Measurements from ENCODE around the gene TAF7. TPM values are rescaled to one million over a fixed set of nuclear protein-coding genes. Genes with fewer than 3 reads are reported as not detected.

TAF7 gene
- total RNA-seq, 1 donor from 2014 or later: 83.8 TPM

- no peaks in the 10 kb centered on the region for H3K27me3 Mint-ChIP-seq (ENCODE audit: unreplicated experiment)
- no peak for DNase-seq (ENCODE audit: extremely low spot score, unreplicated experiment)
- no peaks in the 10 kb centered on the region for H3K4me1 Mint-ChIP-seq (ENCODE audit: unreplicated experiment)
- no peaks in the 10 kb centered on the region for H3K36me3 Mint-ChIP-seq (ENCODE audit: unreplicated experiment)
- TF ChIP-seq CTCF (IDR thresholded peaks at IDR 0.05): no peak
- no peak overlapping the region for H3K27ac Mint-ChIP-seq (ENCODE audit: unreplicated experiment)
- peaks cover 44% of the 10 kb centered on the region for H3K9me3 Mint-ChIP-seq (ENCODE audit: unreplicated experiment)
- no peak overlapping the region for H3K4me3 Mint-ChIP-seq (ENCODE audit: unreplicated experiment)
These were observed 40.1 kb upstream of the TAF7 start for GRCh38 chr5:141360685-141361084.

- DNase-seq (ENCODE audit: extremely low spot score, unreplicated experiment): no peak
- no peak within 1 kb of the TSS for H3K4me3 Mint-ChIP-seq (ENCODE audit: unreplicated experiment)
- H3K27me3 Mint-ChIP-seq (ENCODE audit: unreplicated experiment): no peaks in the 10 kb centered on the region
- H3K9me3 Mint-ChIP-seq (ENCODE audit: unreplicated experiment): peaks cover 45% of the 10 kb centered on the region
- no peaks in the 10 kb centered on the region for H3K4me1 Mint-ChIP-seq (ENCODE audit: unreplicated experiment)
- no peak within 1 kb of the TSS for H3K27ac Mint-ChIP-seq (ENCODE audit: unreplicated experiment)
- no peaks in the 10 kb centered on the region for H3K36me3 Mint-ChIP-seq (ENCODE audit: unreplicated experiment)
- peak; percentile 9 for TF ChIP-seq CTCF (IDR thresholded peaks at IDR 0.05)
These were observed 39.3 kb upstream of the TAF7 start, which contains the start of gene PCDHGB2 for GRCh38 chr5:141359790-141360426. Gene PCDHGB2 (plus strand): TSS chr5:141359994. CDS start chr5:141360136, 142 bp downstream.

- Mint-ChIP-seq H3K27me3 (ENCODE audit: unreplicated experiment) (no peaks in the 10 kb centered on the region), H3K9me3 (ENCODE audit: unreplicated experiment) (peaks cover 38% of the 10 kb centered on the region), H3K27ac (ENCODE audit: unreplicated experiment) (no peak overlapping the region), H3K36me3 (ENCODE audit: unreplicated experiment) (no peaks in the 10 kb centered on the region), H3K4me3 (ENCODE audit: unreplicated experiment) (no peak overlapping the region), H3K4me1 (ENCODE audit: unreplicated experiment) (no peaks in the 10 kb centered on the region)
- no peak for TF ChIP-seq CTCF (IDR thresholded peaks at IDR 0.05)
- DNase-seq (ENCODE audit: extremely low spot score, unreplicated experiment): no peak
These were observed 36.4 kb upstream of the TAF7 start for GRCh38 chr5:141356950-141357349.

GRCh38 chr5:141356133-141356532, 35.5 kb upstream of the TAF7 start:
- Mint-ChIP-seq H3K36me3 (ENCODE audit: unreplicated experiment) (no peaks in the 10 kb centered on the region), H3K27me3 (ENCODE audit: unreplicated experiment) (no peaks in the 10 kb centered on the region), H3K9me3 (ENCODE audit: unreplicated experiment) (peaks cover 38% of the 10 kb centered on the region), H3K27ac (ENCODE audit: unreplicated experiment) (no peak overlapping the region), H3K4me3 (ENCODE audit: unreplicated experiment) (no peak overlapping the region), H3K4me1 (ENCODE audit: unreplicated experiment) (no peaks in the 10 kb centered on the region)
- no peak for DNase-seq (ENCODE audit: extremely low spot score, unreplicated experiment)
- TF ChIP-seq CTCF (IDR thresholded peaks at IDR 0.05): no peak

- H3K36me3 Mint-ChIP-seq (ENCODE audit: unreplicated experiment): no peaks in the 10 kb centered on the region
- TF ChIP-seq CTCF (IDR thresholded peaks at IDR 0.05): no peak
- H3K9me3 Mint-ChIP-seq (ENCODE audit: unreplicated experiment): peaks cover 37% of the 10 kb centered on the region
- no peak overlapping the region for H3K27ac Mint-ChIP-seq (ENCODE audit: unreplicated experiment)
- no peak for DNase-seq (ENCODE audit: extremely low spot score, unreplicated experiment)
- H3K27me3 Mint-ChIP-seq (ENCODE audit: unreplicated experiment): no peaks in the 10 kb centered on the region
- H3K4me3 Mint-ChIP-seq (ENCODE audit: unreplicated experiment): no peak overlapping the region
- no peaks in the 10 kb centered on the region for H3K4me1 Mint-ChIP-seq (ENCODE audit: unreplicated experiment)
These were observed 35.1 kb upstream of the TAF7 start for GRCh38 chr5:141355641-141356040.
